H1 (cell line): Measurements from ENCODE around the gene PEAK1. TPM values are rescaled to one million over a fixed set of nuclear protein-coding genes. Genes with fewer than 3 reads are reported as not detected.

Experiments used
- BACH1 ChIP-seq: IDR thresholded peaks from 2 replicates; pipeline ENCODE4 v1.6.1; 2012; ENCODE audit warnings: low read length, improper control_type of control experiment
- CTBP2 ChIP-seq: IDR thresholded peaks from 2 replicates; pipeline ENCODE4 v1.7.0; 2011; ENCODE audit warnings: borderline replicate concordance, mild to moderate bottlenecking, moderate library complexity, mixed read lengths, low read length; ENCODE audit not compliant: insufficient read depth, insufficient read length
- EGR1 ChIP-seq: IDR thresholded peaks from 2 replicates; pipeline ENCODE4 v1.6.1; 2011; ENCODE audit warnings: low read depth, low read length, borderline replicate concordance
- POLR2A ChIP-seq, 2 experiments: IDR thresholded peaks; 1 replicate in 1 of 2; 2 replicates in 1 of 2; pipeline ENCODE4 v1.6.1; 2011; ENCODE audit warnings: low read depth in 2 of 2, low read length in 2 of 2, mild to moderate bottlenecking in 2 of 2; ENCODE audit errors: control extremely low read depth in 1 of 2
- SIN3A ChIP-seq, 2 experiments: IDR thresholded peaks in 1 of 2; conservative IDR thresholded peaks in 1 of 2; 2 replicates each; pipeline ENCODE4 v1.6.1; 2011 to 2012; ENCODE audit warnings: low read length in 2 of 2, improper control_type of control experiment in 1 of 2, low read depth in 1 of 2, mild to moderate bottlenecking in 1 of 2
- SP1 ChIP-seq: IDR thresholded peaks from 2 replicates; pipeline ENCODE4 v1.6.1; 2011; ENCODE audit warnings: low read depth, low read length
- SRF ChIP-seq: IDR thresholded peaks from 2 replicates; pipeline ENCODE4 v1.6.1; 2011; ENCODE audit warnings: mild to moderate bottlenecking, low read depth, low read length, moderate library complexity
- TAF7 ChIP-seq: optimal IDR thresholded peaks from 2 replicates; pipeline ENCODE3; 2011; ENCODE audit warnings: low read depth, mild to moderate bottlenecking, inconsistent platforms, low read length, moderate library complexity, borderline replicate concordance
- polyA plus RNA-seq, 7 experiments: library from polyadenylated mRNA; depleted of rRNA in 3 of 7; stranded (reverse) in 5 of 7; unstranded in 2 of 7; fragments of >200 nt in 5 of 7; fragments of 200-250 nt in 2 of 7; gene quantifications; 1 replicate in 5 of 7; 2 replicates in 1 of 7; 4 replicates in 1 of 7; pipeline versions ENCODE4 v1.2.1 to v1.2.3, GENCODE V29; 2011 to 2013; ENCODE audit warnings: missing spikeins in 2 of 7, mixed read lengths in 2 of 7
- total RNA-seq: library from RNA; stranded (reverse); fragmentation: NEBNext Ultra II Directional; extraction: Animal tissue kit (Norgen Biotek cat#: 25700); gene quantifications from 2 replicates; pipeline ENCODE4 v1.2.1, GENCODE V29; 2021
- TF ChIP-seq, protein P1 (sequence below): IDR thresholded peaks from 2 replicates; pipeline ENCODE4 v1.6.1; 2011; ENCODE audit warnings: low read depth, mild to moderate bottlenecking, low read length; ENCODE audit not compliant: insufficient read depth

PEAK1 gene
- total and polyA plus RNA-seq, 2 of the 8 experiments (the other 6 are each of a cell fraction or from before 2014, with no cell fraction given) = 8.8 to 44.8 TPM

DNA sequence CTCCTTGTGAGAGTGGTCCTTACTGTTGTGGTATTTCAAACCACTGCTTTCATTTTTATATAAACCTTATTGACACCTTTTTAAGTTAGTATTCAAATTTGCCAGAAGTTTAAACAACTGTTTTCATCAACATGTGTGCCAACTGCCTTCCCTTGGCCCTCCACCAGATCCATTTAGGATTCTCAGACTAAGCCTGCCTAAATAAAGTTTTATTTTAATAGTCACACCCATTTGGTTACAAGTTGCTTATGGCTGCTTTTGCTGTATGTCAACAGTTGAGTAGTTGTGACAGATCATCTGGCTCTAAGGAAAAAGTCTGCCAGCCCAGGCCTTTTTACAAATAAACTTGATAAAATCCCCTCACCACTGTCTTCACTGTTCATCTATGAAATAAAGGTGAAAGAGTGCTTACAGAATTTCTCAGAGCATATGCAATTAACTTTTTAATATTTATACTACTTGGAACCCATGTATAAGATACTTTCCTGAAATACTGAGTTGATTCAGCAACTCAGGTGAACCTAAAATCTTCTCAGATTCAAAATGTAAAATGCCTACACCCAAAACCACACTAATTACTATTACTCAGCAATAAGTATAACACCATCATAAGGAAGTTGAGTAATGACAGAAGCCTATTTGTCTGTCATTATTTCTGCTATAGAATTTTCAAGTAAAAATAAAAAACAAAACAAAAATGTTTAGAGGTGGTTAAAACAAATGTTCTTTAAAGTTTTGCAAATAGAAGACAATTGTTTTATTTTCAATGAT lies 35.1 kb downstream of the PEAK1 start (continued):
- TF ChIP-seq EGR1 (no peak), SRF (no peak), SIN3A (conservative IDR thresholded peaks at IDR 0.05 in 1 of 2, IDR thresholded peaks at IDR 0.05 in 1 of 2; ENCODE audit: low read depth in 1 of 2, low read length in 2 of 2) (no peak), BACH1 (no peak), TAF7 (no peak), POLR2A (IDR thresholded peaks at IDR 0.05; ENCODE audit: control extremely low read depth in 1 of 2, low read depth in 2 of 2, low read length in 2 of 2) (no peak), SP1 (no peak), CTBP2 (no peak)
- TF ChIP-seq, protein P1, sequence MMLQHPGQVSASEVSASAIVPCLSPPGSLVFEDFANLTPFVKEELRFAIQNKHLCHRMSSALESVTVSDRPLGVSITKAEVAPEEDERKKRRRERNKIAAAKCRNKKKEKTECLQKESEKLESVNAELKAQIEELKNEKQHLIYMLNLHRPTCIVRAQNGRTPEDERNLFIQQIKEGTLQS = no peak
- TF ChIP-seq, all 59 proteins: peak for 0
